ENCODE measurements around the gene SLC45A1. TPM values are rescaled to one million over a fixed set of nuclear protein-coding genes. Genes with fewer than 3 reads are reported as not detected.

SLC45A1 gene
- total RNA-seq, 1 experiment from 2014 or later: 13.8 TPM

DNA sequence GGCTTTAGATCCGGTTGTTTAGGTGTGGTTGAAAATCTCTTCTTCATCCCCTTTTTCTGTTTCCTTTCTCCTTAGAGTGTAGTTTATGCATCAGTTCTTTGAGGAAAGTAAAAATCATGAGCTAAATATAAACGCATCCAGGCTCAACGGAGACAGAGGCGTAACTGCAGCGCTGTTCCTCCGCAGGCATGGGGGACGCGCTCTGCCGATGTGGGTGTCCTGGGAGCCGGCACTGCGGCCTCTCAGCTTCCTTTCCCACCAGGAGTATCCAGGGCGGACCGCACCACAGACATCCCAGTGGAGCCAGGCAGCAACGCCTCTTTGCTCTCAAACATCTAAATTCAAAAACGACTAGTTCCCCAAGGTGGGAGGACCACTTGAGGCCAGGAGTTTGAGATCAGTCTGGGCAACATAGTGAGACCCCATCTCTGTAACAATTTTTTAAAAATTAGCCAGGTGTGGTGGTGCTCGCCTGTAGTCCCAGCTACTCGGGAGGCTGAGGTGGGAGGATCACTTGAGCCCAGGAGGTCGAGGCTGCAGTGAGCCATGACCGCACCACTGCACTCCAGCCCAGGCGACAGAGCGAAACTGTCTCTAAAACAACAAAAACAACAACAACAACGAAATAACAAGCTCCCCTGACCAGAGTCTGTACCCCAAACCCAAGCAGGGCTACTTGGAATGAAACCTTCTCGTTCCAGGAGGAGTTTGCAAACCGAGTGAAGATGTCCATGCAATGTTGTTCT is 16.4 kb downstream of the SLC45A1 start:
- H3K9ac ChIP-seq (ENCODE audit: low read length): no peak overlapping the region
- BruUV-seq (replicated peaks): no TSS peak
- ATAC-seq (no peak), DNase-seq (ENCODE audit: low read depth, low spot score) (no peak)
- RAD21 ChIA-PET (ENCODE audit: low non-redundant PET in 1 of 2, low total read pairs in 2 of 2, uncharacterized antibody in 2 of 2, unreplicated experiment in 2 of 2): no interaction called here
- no peaks in the 10 kb centered on the region for H3K4me1 ChIP-seq (ENCODE audit: control insufficient read depth in 1 of 2, insufficient read depth in 2 of 2, low read length in 2 of 2)
- CTCF ChIA-PET: no interaction called here
- no peak overlapping the region for H3K27ac ChIP-seq (ENCODE audit: low read depth, low read length)
- H2AFZ ChIP-seq (ENCODE audit: low read depth, low read length, poor library complexity, severe bottlenecking): no peak overlapping the region
- H3K9me3 ChIP-seq (ENCODE audit: control insufficient read depth in 1 of 2, insufficient read depth in 1 of 2, low read depth in 1 of 2, low read length in 2 of 2): no peaks in the 10 kb centered on the region
- no peak overlapping the region for H3K4me3 ChIP-seq (replicated peaks in 1 of 2; ENCODE audit: low read depth in 1 of 2, low read length in 2 of 2)
- TF ChIP-seq SP1 (IDR thresholded peaks at IDR 0.05; ENCODE audit: low read depth): no peak
- no peak for TF ChIP-seq EZH2phosphoT487 (IDR thresholded peaks at IDR 0.05; ENCODE audit: borderline replicate concordance)
- TF ChIP-seq POLR2A (IDR thresholded peaks at IDR 0.05; ENCODE audit: borderline replicate concordance, extremely low read depth, insufficient read depth, insufficient read length): no peak
- no peak for TF ChIP-seq CTCF (IDR thresholded peaks at IDR 0.05 in 2 of 3, conservative IDR thresholded peaks at IDR 0.05 in 1 of 3; ENCODE audit: borderline replicate concordance in 1 of 3, insufficient read depth in 1 of 3, low read depth in 2 of 3, low read length in 2 of 3)
- no peak for TF ChIP-seq JUND (IDR thresholded peaks at IDR 0.05)
- no peak for TF ChIP-seq SIN3A (IDR thresholded peaks at IDR 0.05; ENCODE audit: low read depth)
- no peak for TF ChIP-seq ELF1 (IDR thresholded peaks at IDR 0.05; ENCODE audit: borderline replicate concordance, low read depth)
- TF ChIP-seq REST (IDR thresholded peaks at IDR 0.05; ENCODE audit: low read depth): no peak
- no peak for TF ChIP-seq TCF7L2 (IDR thresholded peaks at IDR 0.05; ENCODE audit: borderline replicate concordance, extremely low read depth, insufficient read depth, insufficient read length)
- no peak for TF ChIP-seq SRF (IDR thresholded peaks at IDR 0.05; ENCODE audit: low read depth)
- no peak for TF ChIP-seq YY1 (IDR thresholded peaks at IDR 0.05; ENCODE audit: extremely low read depth, insufficient replicate concordance, low read depth, low read length)
- no peak for TF ChIP-seq MAX (IDR thresholded peaks at IDR 0.05)
- H3K79me2 ChIP-seq (ENCODE audit: insufficient read depth, low read length): no peaks in the 10 kb centered on the region
- H3K9me2 ChIP-seq (ENCODE audit: insufficient read depth): no peaks in the 10 kb centered on the region
- H4K20me1 ChIP-seq (ENCODE audit: insufficient read depth): no peaks in the 10 kb centered on the region
- POLR2A ChIA-PET: no interaction called here
- intact Hi-C loops (cut with micrococcal nuclease): no loop called here
- no peaks in the 10 kb centered on the region for H3K27me3 ChIP-seq (ENCODE audit: insufficient read depth, low read length)
- no peaks in the 10 kb centered on the region; a peak in 1 of 4 replicates for H3K36me3 ChIP-seq (ENCODE audit: control insufficient read depth in 1 of 2, insufficient read depth in 2 of 2, low read length in 2 of 2)
- no peak overlapping the region for H3K4me2 ChIP-seq (ENCODE audit: low read length)

All from HCT116 (cell line).